ENCODE data around the gene ZNF577. TPM values are rescaled to one million over a fixed set of nuclear protein-coding genes. Genes with fewer than 3 reads are reported as not detected.
A peak's percentile ranks its signal among the peaks of the same experiment; 100 is the strongest.

The ZNF577 gene
- total RNA-seq (ENCODE audit: unreplicated experiment) = 14.3 TPM
- long read RNA-seq, partial matches to known transcripts = 0 of 3 reads
- long read RNA-seq, other reads (novel, unspliced or antisense) = 1 of 3 reads

DNA sequence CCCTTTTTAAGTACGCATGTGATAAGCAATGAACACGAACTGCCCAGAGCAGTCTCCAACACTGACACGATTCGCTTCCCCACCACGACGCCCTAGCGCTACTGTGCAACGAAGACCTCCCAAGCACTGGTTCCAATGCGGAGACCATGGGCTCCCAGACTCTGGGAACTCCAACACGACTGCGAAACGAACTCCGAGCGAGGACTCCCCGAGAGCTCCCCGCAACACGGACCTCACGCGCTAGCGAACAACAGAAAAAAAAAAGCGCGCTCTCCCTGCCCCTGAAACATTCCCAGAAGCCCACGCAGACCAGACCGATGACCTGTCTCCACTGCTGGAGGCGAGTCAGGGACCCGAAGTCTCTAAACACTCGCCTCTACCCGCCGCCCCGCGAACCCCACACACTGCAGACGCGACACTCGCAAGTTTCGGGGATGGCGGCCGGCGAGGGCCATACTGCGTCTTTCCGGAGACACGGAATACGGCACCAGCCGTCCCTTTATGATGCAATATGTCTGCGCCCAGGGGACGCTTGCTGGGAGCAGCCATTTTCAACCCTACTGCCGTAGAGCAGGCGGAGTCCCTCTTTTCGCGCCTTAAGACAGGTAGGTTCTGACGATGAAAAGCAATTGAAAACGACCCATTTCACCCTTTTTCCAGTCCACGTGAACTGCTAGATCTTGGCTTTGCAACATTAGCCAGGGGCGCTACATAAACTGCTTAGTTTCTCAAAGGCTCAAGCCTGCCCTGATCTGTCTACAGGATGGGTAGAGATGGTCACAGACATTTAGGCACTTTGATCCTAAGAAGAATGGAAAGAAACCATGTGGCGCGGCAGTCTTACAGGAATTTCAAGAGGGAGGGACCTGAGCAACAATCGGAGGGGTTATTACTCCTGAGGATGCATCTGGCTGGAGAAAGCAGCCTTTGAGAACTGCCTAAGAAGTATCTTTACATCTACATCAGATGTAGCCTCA is at the start of gene ZNF577:
Gene ZNF577 (minus strand): TSS at position 430 of the 977 bp plus-strand sequence. CDS start 7,569 bp downstream, outside the sequence.
- peak within 1 kb of the TSS; percentile 97 for H3K27ac Mint-ChIP-seq (ENCODE audit: unreplicated experiment)
- H3K4me3 Mint-ChIP-seq (ENCODE audit: unreplicated experiment) = peak within 1 kb of the TSS; percentile 99
- peaks cover 4% of the 10 kb centered on the region for H3K27me3 Mint-ChIP-seq (ENCODE audit: unreplicated experiment)
- H3K9me3 Mint-ChIP-seq (ENCODE audit: unreplicated experiment) = peaks cover 5% of the 10 kb centered on the region
- peaks cover 3% of the 10 kb centered on the region for H3K4me1 Mint-ChIP-seq (ENCODE audit: low read depth, unreplicated experiment)
- H3K36me3 Mint-ChIP-seq (ENCODE audit: unreplicated experiment) = peaks cover 30% of the 10 kb centered on the region
- TF ChIP-seq, protein P1, sequence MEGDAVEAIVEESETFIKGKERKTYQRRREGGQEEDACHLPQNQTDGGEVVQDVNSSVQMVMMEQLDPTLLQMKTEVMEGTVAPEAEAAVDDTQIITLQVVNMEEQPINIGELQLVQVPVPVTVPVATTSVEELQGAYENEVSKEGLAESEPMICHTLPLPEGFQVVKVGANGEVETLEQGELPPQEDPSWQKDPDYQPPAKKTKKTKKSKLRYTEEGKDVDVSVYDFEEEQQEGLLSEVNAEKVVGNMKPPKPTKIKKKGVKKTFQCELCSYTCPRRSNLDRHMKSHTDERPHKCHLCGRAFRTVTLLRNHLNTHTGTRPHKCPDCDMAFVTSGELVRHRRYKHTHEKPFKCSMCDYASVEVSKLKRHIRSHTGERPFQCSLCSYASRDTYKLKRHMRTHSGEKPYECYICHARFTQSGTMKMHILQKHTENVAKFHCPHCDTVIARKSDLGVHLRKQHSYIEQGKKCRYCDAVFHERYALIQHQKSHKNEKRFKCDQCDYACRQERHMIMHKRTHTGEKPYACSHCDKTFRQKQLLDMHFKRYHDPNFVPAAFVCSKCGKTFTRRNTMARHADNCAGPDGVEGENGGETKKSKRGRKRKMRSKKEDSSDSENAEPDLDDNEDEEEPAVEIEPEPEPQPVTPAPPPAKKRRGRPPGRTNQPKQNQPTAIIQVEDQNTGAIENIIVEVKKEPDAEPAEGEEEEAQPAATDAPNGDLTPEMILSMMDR (IDR thresholded peaks at IDR 0.05; ENCODE audit: partially characterized antibody, unreplicated experiment) = no peak
- peak; percentile 94 for DNase-seq

DNA sequence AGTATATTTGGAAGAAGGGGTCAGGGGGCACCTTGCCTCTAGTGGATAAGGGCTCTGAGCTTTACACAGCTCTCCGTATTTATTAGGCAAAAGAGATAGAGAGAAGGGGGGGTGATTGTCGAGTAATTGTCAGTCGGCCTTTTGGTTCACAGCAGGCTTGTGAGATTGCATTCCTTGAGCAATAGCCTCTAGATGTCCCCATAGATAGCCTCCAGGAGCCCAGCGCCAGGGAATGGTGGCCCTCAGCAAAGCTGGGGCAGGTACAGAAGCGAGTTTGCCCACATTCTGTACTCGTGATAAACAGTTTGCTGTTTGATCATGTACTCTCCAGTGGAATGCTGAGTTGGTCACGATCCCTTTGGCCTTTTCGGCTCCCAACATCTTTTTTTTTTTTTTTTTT is 44.2 kb upstream of the ZNF577 start:
- peaks cover 7% of the 10 kb centered on the region for H3K27me3 Mint-ChIP-seq (ENCODE audit: unreplicated experiment)
- no peak for DNase-seq
- no peak overlapping the region for H3K27ac Mint-ChIP-seq (ENCODE audit: unreplicated experiment)
- TF ChIP-seq, protein P1 (IDR thresholded peaks at IDR 0.05; ENCODE audit: partially characterized antibody, unreplicated experiment) = no peak
- peaks cover 7% of the 10 kb centered on the region for H3K9me3 Mint-ChIP-seq (ENCODE audit: unreplicated experiment)
- H3K4me3 Mint-ChIP-seq (ENCODE audit: unreplicated experiment) = no peak overlapping the region
- H3K4me1 Mint-ChIP-seq (ENCODE audit: low read depth, unreplicated experiment) = peaks cover 5% of the 10 kb centered on the region
- peaks cover 24% of the 10 kb centered on the region for H3K36me3 Mint-ChIP-seq (ENCODE audit: unreplicated experiment)

DNA sequence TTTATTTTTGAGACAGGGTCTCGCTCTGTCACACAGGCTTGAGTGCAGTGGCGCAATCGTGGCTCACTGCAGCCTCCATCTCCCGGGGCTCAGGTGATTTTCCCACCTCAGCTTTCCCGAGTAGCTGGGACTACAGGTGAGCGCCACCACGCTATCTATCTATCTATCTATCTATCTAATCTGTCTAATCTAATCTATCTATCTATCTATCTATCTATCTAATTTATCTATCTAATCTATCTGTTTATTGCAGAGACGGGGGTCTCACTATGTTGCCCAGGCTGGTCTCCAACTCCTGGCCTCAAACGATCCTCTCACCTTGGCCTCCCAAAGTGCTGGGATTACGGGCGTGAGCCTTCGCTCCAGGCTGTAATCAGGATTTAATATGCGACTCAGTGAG is 40.1 kb upstream of the ZNF577 start:
- H3K27ac Mint-ChIP-seq (ENCODE audit: unreplicated experiment) = peak overlapping the region; percentile 100
- H3K36me3 Mint-ChIP-seq (ENCODE audit: unreplicated experiment) = peaks cover 32% of the 10 kb centered on the region
- peak overlapping the region; percentile 100 for H3K4me3 Mint-ChIP-seq (ENCODE audit: unreplicated experiment)
- peaks cover 16% of the 10 kb centered on the region for H3K9me3 Mint-ChIP-seq (ENCODE audit: unreplicated experiment)
- peaks cover 5% of the 10 kb centered on the region for H3K4me1 Mint-ChIP-seq (ENCODE audit: low read depth, unreplicated experiment)
- H3K27me3 Mint-ChIP-seq (ENCODE audit: unreplicated experiment) = peaks cover 13% of the 10 kb centered on the region
- TF ChIP-seq, protein P1 (IDR thresholded peaks at IDR 0.05; ENCODE audit: partially characterized antibody, unreplicated experiment) = no peak
- DNase-seq = no peak

DNA sequence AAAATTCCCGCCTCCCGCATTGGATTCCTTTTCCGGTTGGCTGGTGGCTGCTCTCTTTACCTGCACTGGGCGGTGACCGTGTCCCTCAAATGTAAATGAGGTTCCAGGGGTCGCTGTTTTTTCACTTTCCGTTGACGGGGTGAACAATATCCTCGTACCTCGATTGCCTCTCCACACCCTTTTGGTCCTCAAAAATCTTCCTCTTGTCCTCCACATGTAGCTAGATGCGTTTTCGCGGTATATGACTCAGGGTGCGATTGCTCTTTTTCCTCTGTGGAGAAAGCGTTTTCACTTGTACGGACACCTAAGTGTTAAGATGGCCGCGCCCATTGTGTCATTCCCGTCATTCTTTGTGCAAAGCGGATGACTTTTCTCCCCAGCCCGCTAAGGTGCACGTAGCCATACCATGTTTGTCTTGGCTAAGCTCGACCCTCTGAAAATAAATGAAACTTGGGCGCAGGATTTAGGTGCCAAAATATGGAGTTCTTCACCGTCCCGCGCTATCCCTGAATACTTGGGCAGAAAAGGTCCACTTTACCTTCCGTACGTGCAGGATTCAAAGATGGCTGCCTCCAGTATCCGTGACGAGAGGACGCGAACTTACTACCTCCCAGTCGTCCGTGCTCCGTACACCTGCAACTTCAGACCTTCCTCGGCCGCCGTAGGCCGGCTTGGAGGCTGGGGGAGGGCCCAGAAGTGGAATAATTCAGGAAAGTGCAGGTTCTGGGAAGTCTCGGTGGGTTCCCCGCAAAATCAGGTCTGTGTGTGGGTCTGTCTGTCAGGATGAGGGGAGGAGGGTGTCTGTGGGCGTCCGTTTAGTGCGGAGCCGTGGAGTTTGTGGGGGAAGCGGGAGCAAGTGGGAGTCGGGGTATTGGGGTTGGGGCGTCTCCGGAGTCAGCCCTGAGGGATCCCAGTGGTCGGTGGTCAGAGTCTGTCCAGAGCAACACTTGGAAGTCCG is 39.3 kb upstream of the ZNF577 start, which contains the start of gene ZNF613:
Gene ZNF613 (plus strand): TSS at position 689 of the 958 bp plus-strand sequence. CDS start 8,749 bp downstream, outside the sequence.
- DNase-seq = peak; percentile 81
- H3K9me3 Mint-ChIP-seq (ENCODE audit: unreplicated experiment) = peaks cover 16% of the 10 kb centered on the region
- peaks cover 35% of the 10 kb centered on the region for H3K36me3 Mint-ChIP-seq (ENCODE audit: unreplicated experiment)
- peak within 1 kb of the TSS; percentile 100 for H3K27ac Mint-ChIP-seq (ENCODE audit: unreplicated experiment)
- peak within 1 kb of the TSS; percentile 100 for H3K4me3 Mint-ChIP-seq (ENCODE audit: unreplicated experiment)
- peaks cover 5% of the 10 kb centered on the region for H3K4me1 Mint-ChIP-seq (ENCODE audit: low read depth, unreplicated experiment)
- TF ChIP-seq, protein P1 (IDR thresholded peaks at IDR 0.05; ENCODE audit: partially characterized antibody, unreplicated experiment) = no peak
- peaks cover 13% of the 10 kb centered on the region for H3K27me3 Mint-ChIP-seq (ENCODE audit: unreplicated experiment)
